HS-27A (cell line): ENCODE measurements around the gene LUM.

Experiments
- DNase-seq: peaks from one replicate; pipeline ENCODE4 v3.0.0-alpha.2; 2012; ENCODE audit warnings: low read depth, missing footprints

LUM gene

DNA sequence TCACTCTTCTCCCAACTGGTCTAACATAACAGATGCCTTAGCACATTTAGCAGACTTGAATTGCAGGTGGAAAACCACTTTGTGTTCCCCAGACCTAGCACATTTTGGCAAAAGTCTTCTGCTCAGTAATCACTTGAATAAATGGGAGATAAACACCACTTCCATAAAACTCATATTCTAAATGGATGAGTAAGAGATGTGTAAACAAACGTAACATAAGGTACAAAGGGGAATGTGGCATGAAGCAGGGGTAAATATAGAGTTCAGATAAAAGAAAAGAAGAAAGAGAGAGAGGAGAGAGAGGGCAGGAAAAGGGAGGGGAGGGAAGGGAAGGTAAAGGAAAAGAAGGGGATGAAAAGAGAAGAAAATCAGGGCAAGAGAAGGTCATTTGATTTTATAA is 36.4 kb downstream of the LUM start:
- DNase-seq, result no peak

DNA sequence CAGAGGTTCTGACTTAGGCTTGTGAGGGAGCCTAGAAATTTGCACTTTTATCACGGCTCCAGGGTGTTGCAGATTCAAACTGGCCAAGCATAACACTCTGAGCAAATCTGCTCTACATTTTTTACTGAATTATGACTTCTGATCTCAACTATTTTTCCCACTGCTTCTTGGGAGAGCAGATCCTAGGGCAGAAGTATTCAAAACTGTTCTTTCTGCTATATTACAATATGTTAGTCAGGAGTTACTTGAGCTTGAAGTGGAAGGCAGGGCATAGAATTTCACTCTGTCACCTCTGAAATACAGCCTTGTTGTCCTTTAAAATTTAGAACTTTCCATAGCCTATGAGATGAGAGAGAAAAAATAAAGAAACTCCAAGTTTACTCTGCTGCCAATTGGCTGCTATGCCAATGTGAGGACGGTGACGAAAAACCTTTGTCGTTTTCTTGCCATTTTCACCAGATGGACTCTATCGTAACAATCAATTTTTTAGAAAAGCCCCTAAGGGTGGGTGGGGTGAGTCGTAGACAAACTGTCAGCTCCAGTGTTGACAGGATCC is 37.1 kb downstream of the LUM start:
- DNase-seq, result no peak

DNA sequence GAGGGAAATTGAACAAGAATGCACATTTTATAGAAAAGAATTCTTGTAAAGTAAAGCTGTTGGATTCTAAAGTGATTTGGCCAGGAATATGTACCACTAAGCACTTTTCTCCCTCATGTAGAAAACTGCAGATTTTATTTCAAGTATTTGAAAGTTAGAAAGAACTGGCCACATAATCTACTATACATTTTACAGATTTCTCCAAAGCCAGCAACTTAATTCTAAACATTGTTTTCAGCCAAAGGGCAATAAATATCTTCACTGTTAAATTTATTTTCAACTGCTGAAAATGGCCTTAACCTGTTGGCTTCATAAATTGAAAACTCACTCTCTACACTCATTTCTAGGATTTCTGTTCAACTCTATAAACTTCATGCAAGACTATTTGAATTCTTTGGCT is 37.9 kb downstream of the LUM start:
- no peak for DNase-seq

DNA sequence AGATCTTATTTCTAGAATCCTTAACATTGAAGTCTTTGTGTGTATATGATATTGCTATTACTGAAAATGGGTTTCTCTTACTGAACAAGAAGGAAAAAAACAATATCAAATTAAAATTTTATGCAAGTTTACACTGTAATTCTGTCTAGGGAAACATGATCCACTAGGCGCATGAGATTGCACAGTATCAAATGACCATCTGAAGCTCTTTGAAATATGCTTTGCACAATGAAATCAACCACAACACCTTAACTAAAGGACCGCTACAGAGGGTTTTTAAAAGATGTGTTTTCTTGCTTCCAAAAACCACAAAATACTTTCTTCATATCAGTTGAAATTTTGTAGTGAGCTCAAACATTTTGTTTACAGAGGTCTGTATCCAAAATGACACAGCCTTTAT is 38.4 kb downstream of the LUM start:
- no peak for DNase-seq

DNA sequence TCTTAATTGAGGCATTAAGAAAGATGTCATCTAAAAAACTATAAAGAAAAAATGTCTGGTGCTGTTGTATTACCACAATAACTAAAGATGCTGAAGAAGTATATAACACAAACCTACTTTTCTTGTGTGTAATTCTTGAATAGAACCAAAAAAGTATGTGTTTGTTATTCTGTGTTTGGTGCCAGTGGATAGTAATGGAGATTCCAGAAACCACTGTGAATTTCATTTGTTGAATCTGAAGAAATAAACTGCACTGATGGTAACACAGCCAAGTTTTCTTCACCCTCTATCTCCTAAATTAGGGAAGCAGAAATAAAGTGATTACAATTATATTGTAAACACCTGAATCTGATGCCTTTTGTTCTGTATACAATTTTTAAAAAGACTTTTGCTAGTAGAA is 40.4 kb downstream of the LUM start:
- DNase-seq, result no peak

DNA sequence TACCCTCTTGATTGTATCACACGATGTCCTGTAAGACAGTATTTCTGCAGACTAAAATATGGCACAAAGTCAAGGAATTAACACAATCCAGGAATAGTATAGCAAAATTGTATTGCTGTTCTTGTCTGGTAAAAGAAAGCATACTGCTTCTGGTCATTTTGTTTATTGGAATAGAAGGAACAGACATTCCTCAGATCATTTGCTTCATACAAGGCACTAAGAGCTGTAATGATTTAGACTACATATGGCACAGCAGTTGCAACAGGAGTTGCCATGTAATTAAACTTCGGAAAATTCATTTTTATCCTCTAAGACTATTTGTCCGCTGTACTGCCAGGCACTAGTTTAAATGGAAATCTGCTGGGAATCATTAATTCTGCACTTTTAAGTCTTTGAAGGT is 45.9 kb downstream of the LUM start:
- DNase-seq, result no peak

DNA sequence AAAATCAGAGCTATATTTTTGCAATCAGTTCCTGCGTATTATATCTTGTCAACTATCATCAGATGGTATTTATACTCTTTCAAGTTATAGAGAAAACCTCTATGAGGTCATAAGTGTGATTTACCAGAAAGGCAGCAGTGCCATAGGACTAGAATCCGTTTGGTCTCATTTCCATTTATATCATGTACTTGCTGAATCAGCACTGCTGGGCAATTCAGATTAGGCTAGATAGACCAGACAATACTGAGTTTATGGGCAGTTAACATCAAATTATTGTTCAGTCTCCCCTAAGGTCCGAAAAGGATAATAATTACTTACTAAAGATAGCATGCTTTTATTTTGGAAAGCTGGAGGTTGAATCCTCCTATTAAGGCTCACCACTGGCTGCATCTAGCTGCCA is 46.7 kb downstream of the LUM start:
- DNase-seq, result no peak

DNA sequence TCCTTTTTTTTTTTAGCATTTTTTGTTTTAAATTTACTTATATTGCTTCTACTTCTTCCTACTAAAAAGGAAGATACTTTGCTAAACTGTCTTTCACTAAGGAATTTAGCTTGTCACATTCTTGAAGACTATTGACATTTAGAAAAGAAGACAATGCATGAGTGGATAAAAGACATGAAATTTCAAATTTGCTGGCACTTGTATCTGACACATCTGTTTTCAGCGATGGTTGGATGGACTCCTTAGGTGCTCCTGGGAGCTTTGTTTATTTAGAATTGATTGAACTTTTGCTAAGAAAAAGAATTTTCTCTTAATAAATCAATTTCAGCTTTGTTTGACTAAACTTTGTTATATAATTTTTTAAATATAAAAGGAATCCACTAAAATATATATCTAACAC is 50.2 kb downstream of the LUM start:
- no peak for DNase-seq

DNA sequence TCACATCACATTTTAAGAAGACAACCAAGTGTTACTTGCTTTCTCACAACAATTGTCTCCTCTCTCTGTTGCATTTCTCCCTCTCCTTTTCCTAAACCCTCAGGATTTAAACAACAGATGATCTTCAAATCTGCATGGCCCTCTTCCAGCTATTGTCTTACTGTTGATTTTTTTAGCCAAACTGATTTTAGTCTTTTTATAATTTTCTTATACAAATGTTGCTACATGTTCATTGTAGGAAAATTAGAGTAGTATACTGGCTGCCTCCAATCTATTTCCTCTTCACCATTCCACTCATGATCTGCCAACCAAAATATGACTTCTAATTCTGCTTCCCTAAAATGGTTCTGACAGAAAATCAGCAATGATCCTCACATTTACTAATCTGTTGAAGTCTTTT is 52.1 kb downstream of the LUM start:
- no peak for DNase-seq

DNA sequence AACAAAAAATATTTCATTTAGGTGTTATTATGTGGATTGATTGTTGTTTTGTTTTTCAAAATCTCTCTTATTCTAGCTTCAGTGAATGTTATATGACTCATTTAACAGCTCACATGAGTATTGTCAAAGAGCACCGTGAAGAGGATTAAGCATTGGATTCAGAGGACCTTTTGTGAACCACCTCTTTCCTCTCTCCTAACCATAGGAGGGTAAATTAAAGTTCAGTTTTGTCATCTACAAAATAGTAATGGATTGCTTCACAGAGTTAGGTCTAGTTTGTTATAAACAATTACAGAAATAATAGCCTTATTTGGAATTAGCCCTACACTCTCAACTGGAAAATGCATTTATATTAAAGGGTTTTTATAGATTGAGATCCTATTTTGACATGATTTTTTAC is 52.5 kb downstream of the LUM start:
- no peak for DNase-seq

DNA sequence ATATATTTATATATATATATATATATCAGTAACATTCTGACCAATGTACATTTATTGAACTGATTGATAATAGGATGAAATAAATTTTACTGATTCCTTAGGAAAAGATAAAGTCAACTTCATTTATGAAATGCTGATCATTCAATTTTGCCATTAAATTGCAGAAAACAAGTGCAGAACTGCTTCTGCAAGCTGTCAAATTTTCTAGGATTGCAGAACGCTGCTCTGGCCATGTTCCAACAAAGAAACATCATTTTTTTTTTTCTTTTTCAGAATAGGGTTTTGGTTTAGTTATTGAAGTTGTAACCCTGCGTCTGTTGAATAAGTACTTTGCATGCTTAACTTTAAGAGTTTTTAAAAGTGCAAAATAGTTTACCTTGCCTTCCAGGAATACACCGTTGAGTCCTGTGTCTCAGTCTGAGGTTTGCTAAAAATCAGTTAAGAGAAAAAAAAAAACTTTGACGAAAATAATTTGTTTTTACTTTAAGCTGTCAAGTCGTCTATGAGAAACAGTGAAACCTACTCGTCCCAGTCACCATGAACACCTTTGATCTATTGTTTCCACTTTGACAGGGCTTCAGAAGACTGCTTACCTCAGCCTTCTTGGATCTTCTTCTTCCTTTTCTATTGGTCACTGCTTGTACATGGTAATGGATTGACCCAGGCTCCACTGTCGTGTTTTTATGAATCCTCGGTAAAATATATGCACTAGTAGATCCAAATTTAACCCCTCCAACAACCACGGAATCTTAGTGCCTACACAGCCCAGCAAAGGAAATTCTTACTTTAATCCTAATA is 53.7 kb downstream of the LUM start, which contains the start of gene KERA:
Gene KERA, minus strand, starts transcription at position 657 of the 798 bp plus-strand sequence. CDS start 1,743 bp downstream, outside the sequence.
- DNase-seq, result no peak

DNA sequence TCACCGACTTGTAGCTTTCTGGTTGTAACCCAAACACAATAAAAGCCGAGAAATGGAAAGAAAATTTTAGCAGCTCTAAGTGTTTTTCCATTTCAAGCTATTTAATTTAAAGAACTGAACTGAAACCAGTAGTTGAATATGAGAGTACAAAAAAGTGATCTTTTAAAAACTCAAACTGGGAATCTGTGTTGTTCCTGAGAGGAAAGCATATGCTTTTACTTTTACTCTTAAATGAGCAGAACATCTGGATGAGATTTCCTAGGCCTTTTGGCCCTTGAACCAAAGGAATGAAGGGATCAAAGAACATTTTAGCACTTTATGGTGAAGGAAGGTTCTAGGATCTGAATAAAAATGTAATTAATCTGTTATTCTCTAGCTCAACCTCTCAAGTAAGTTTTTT is 54.8 kb downstream of the LUM start:
- no peak for DNase-seq

DNA sequence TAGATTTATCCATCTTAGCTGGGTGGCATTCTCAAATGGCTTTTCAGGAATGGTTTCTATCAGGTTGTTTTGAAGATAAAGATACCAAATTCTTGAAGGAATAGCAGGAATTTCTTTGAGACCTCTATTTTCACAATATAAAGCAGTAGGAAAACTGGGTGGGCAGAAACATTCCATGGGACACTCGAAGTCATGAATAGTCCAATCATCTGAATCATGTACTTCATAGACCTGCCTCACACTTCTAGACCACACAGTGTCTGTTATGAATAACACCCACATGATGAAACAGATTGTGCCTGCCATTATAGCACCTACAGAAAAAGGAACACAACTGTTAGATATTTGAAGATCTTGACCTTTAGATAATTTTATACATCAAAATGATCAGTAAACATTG is 55.3 kb downstream of the LUM start:
- no peak for DNase-seq

DNA sequence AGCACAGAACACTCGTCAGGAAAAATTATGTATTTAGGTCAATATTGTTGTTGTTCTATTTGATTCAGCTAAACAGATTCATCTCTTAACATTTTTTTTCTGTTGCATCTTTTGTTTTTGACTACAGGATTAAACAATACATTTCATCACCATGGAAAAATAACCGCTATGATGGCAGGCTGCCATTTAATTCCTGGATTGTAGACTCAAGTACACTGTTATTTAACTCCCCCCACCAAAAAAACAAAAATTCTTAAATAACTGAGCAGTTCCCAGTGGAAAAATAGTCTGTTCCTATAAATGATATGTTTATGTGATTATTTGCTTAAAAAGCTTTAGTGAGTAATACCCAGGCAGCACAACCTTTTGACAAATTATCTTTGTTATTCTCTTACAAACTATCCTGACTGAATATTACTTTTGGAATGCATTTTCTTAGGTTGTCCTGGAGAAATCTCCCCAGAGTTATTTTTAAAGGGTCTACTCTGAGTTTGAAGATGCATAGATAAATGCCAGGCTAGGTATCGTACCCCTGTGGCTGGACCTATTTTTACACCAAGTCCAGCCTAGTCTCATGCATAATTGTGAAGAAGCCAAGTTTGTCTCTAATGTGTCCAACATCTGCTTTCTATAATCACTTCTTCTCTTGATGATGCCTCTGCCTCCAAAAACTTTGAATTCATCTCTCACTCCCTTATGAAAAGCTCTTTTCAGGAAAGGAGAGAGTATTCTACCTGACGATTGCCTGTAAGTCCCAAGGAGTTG is 57.2 kb downstream of the LUM start:
- DNase-seq, result no peak
